Endothelial cell of umbilical vein (primary cell): ENCODE data around the gene SPIRE2. TPM values are rescaled to one million over a fixed set of nuclear protein-coding genes. Genes with fewer than 3 reads are reported as not detected.

Experiments
- BruUV-seq: library from RNA; stranded (reverse); fragments of 400-500 nt; replicated peaks from 2 replicates; lab custom pipeline; 2021; lab: Mats Ljungman, UMichigan
- CTCF ChIA-PET: fragments of 300-600, 350-600 bp; sonication (Branson Sonifier 250); formaldehyde crosslinking; loops from one replicate; lab custom pipeline; 2021; ENCODE audit warnings: antibody characterized with exemption, inconsistent platforms; lab: Charles Lee
- POLR2A ChIA-PET: fragments of 300-600, 350-600 bp; sonication (Branson Sonifier 250); formaldehyde crosslinking; loops from one replicate; lab custom pipeline; 2021; ENCODE audit warnings: antibody characterized with exemption, inconsistent platforms; lab: Charles Lee
- DNase-seq: peaks from one replicate; pipeline ENCODE4 v3.0.0-alpha.2; 2011; ENCODE audit warnings: low read depth, low spot score
- FAIRE-seq: peaks from 2 replicates; lab custom pipeline; 2011; peaks lifted over from hg19 to GRCh38; lab: Jason Lieb, UNC
- H2AFZ ChIP-seq: 2 replicates; pipeline ENCODE4 v1.6.0; 2012; ENCODE audit warnings: low read depth, low read length, control low read depth, inconsistent platforms
- H3K27ac ChIP-seq: 2 replicates; pipeline ENCODE4 v1.5.1; 2011; ENCODE audit warnings: low read depth, mild to moderate bottlenecking, control low read depth, low read length, moderate library complexity; ENCODE audit not compliant: insufficient read depth
- H3K27me3 ChIP-seq, 2 experiments: 2 replicates each; pipeline versions ENCODE4 v1.6.0 to v1.6.1; 2011; ENCODE audit warnings: low read length in 2 of 2, mixed read lengths in 1 of 2; ENCODE audit not compliant: control insufficient read depth in 2 of 2, insufficient read depth in 2 of 2
- H3K36me3 ChIP-seq, 2 experiments: 2 replicates in 1 of 2; 3 replicates in 1 of 2; pipeline ENCODE4 v1.5.1; 2011; ENCODE audit warnings: low read length in 2 of 2, mild to moderate bottlenecking in 1 of 2, moderate library complexity in 1 of 2; ENCODE audit not compliant: control insufficient read depth in 2 of 2, insufficient read depth in 2 of 2; ENCODE audit errors: extremely low read depth in 1 of 2
- H3K4me1 ChIP-seq: 3 replicates; pipeline ENCODE4 v1.5.1; 2011; ENCODE audit warnings: mild to moderate bottlenecking, low read length; ENCODE audit not compliant: control insufficient read depth, insufficient read depth; ENCODE audit errors: extremely low read depth
- H3K4me2 ChIP-seq: 2 replicates; pipeline ENCODE4 v1.6.1; 2011; ENCODE audit warnings: low read length, control low read depth, mixed read lengths; ENCODE audit not compliant: insufficient read depth
- H3K4me3 ChIP-seq, 3 experiments: fragments of 200-600 bp in 1 of 3; sonication (generic), shearing (Covaris generic) in 1 of 3; replicated peaks in 1 of 3; 2 replicates each; pipeline ENCODE4 v1.5.1; 2011 to 2016; ENCODE audit warnings: control low read depth in 3 of 3, low read length in 3 of 3, mild to moderate bottlenecking in 2 of 3, inconsistent platforms in 1 of 3, low read depth in 1 of 3, moderate library complexity in 1 of 3; ENCODE audit not compliant: insufficient read depth in 1 of 3
- H3K79me2 ChIP-seq: 2 replicates; pipeline ENCODE4 v1.6.0; 2012; ENCODE audit warnings: low read length, inconsistent platforms; ENCODE audit not compliant: control insufficient read depth, insufficient read depth
- H3K9ac ChIP-seq: replicated peaks from 2 replicates; pipeline ENCODE3; 2011; ENCODE audit warnings: low read length, control low read depth; ENCODE audit not compliant: insufficient read depth; ENCODE audit errors: extremely low read depth
- H3K9me1 ChIP-seq: replicated peaks from 3 replicates; pipeline ENCODE4 v1.6.0; 2011; ENCODE audit warnings: mild to moderate bottlenecking, low read length; ENCODE audit not compliant: control insufficient read depth, insufficient read depth; ENCODE audit errors: extremely low read depth
- H3K9me3 ChIP-seq: replicated peaks from 2 replicates; pipeline ENCODE4 v1.5.1; 2012; ENCODE audit warnings: low read length, inconsistent platforms; ENCODE audit not compliant: control insufficient read depth, insufficient read depth
- H4K20me1 ChIP-seq: replicated peaks from 2 replicates; pipeline ENCODE3; 2011; ENCODE audit warnings: mild to moderate bottlenecking, low read length; ENCODE audit not compliant: control insufficient read depth, insufficient read depth; ENCODE audit errors: extremely low read depth
- CTCF ChIP-seq, 2 donors: IDR thresholded peaks; 1 replicate in 1 of 2; 2 replicates in 1 of 2; pipeline ENCODE4 v1.5.1; 2011; ENCODE audit warnings: low read length in 2 of 2, mild to moderate bottlenecking in 2 of 2, moderate library complexity in 2 of 2, control low read depth in 1 of 2, inconsistent platforms in 1 of 2, low read depth in 1 of 2; ENCODE audit not compliant: insufficient read depth in 1 of 2; ENCODE audit errors: extremely low read depth in 1 of 2
- EZH2 ChIP-seq: IDR thresholded peaks from 2 replicates; pipeline ENCODE4 v1.6.1; 2012; ENCODE audit warnings: borderline replicate concordance, low read depth, mild to moderate bottlenecking, moderate library complexity, low read length, inconsistent platforms; ENCODE audit not compliant: severe bottlenecking
- FOS ChIP-seq: IDR thresholded peaks from 2 replicates; pipeline ENCODE4 v1.6.1; 2011; ENCODE audit warnings: mild to moderate bottlenecking, low read length, moderate library complexity, borderline replicate concordance; ENCODE audit not compliant: insufficient read depth
- GATA2 ChIP-seq: IDR thresholded peaks from 2 replicates; pipeline ENCODE4 v1.7.0; 2011; ENCODE audit warnings: low read depth, mild to moderate bottlenecking, moderate library complexity, mixed read lengths, low read length; ENCODE audit not compliant: insufficient read length, insufficient read depth
- JUN ChIP-seq: IDR thresholded peaks from 2 replicates; pipeline ENCODE4 v1.6.1; 2011; ENCODE audit warnings: borderline replicate concordance, low read depth; ENCODE audit not compliant: insufficient read length, insufficient read depth
- MAX ChIP-seq: IDR thresholded peaks from 2 replicates; pipeline ENCODE4 v1.6.1; 2011; ENCODE audit not compliant: insufficient read depth, insufficient read length
- MYC ChIP-seq: IDR thresholded peaks from one replicate; pipeline ENCODE4 v1.6.1; 2011; ENCODE audit warnings: mild to moderate bottlenecking, low read depth, low read length
- POLR2A ChIP-seq: IDR thresholded peaks from 2 replicates; pipeline ENCODE4 v1.6.1; 2012; ENCODE audit warnings: low read depth, mild to moderate bottlenecking, control low read depth, low read length
- POLR2AphosphoS5 ChIP-seq: IDR thresholded peaks from 2 replicates; pipeline ENCODE4 v1.6.1; 2012; ENCODE audit warnings: low read depth, mild to moderate bottlenecking, control low read depth, low read length, moderate library complexity; ENCODE audit not compliant: insufficient read depth
- dilution Hi-C: fragments of 300-500 bp; cut with MboI; formaldehyde crosslinking; loops from one replicate; pipeline ENCODE4 v1.15.0; 2019; ENCODE audit warnings: low sequenced_read_pairs; ENCODE audit not compliant: extremely low pct_ligation_motif_present
- intact Hi-C: fragments of 100-400 bp; cut with micrococcal nuclease; formaldehyde crosslinking; loops from one replicate; pipeline ENCODE4 v1.10.0; 2022
- polyA plus RNA-seq, 4 experiments: library from polyadenylated mRNA; depleted of rRNA in 3 of 4; stranded (reverse) in 3 of 4; unstranded in 1 of 4; fragments of >200 nt; gene quantifications; 2 replicates each; pipeline versions ENCODE4 v1.2.1 to v1.2.3, GENCODE V29; 2011 to 2012; ENCODE audit warnings: missing spikeins in 1 of 4
- total RNA-seq: library from RNA; stranded (reverse); gene quantifications from 2 replicates; pipeline ENCODE4 v1.2.3, GENCODE V29; 2021

Gene SPIRE2
- total and polyA plus RNA-seq, 2 donors (not counting 3 experiments of a cell fraction or from before 2014, with no cell fraction given): 1.2 to 3.1 TPM

GRCh38 chr16:89880477-89881367, 52.4 kb downstream of the SPIRE2 start:
- no peak overlapping the region for H3K9ac ChIP-seq

More at GRCh38 chr16:89880477-89881367, 52.4 kb downstream of the SPIRE2 start:
- intact Hi-C loops (no loop called here), dilution Hi-C loops (no loop called here)
- Histone ChIP-seq H3K27me3 (no peaks in the 10 kb centered on the region), H2AFZ (no peak overlapping the region), H4K20me1 (peaks cover 8% of the 10 kb centered on the region), H3K9me1 (no peaks in the 10 kb centered on the region), H3K9me3 (no peaks in the 10 kb centered on the region), H3K4me1 (no peaks in the 10 kb centered on the region), H3K27ac (no peak overlapping the region), H3K4me2 (no peak overlapping the region), H3K4me3 (no peak overlapping the region), H3K36me3 (peaks cover 21 to 39% of the 10 kb centered on the region in 2 experiments), H3K79me2 (peaks cover 62% of the 10 kb centered on the region)
- CTCF ChIA-PET: interaction anchor here (2.4 kb wide), 1 partner anchor 29 kb away, joined by 8 read pairs; no protein-coding TSS in a partner anchor
- FAIRE-seq: no peak
- POLR2A ChIA-PET: no interaction called here
- no peak for TF ChIP-seq MAX
- TF ChIP-seq GATA2: no peak
- TF ChIP-seq EZH2: no peak
- TF ChIP-seq POLR2A: no peak
- TF ChIP-seq POLR2AphosphoS5: no peak
- TF ChIP-seq MYC: no peak
- no peak for TF ChIP-seq JUN
- TF ChIP-seq CTCF (IDR thresholded peaks at IDR 0.05; ENCODE audit: extremely low read depth in 1 of 2, insufficient read depth in 1 of 2, low read depth in 1 of 2, low read length in 2 of 2): no peak
- TF ChIP-seq FOS: no peak
- no TSS peak for BruUV-seq
- DNase-seq: no peak
